ENCODE measurements around the gene PRDM7. TPM values are rescaled to one million over a fixed set of nuclear protein-coding genes. Genes with fewer than 3 reads are reported as not detected.

The PRDM7 gene
- total RNA-seq, 1 experiment from 2014 or later: not detected

DNA sequence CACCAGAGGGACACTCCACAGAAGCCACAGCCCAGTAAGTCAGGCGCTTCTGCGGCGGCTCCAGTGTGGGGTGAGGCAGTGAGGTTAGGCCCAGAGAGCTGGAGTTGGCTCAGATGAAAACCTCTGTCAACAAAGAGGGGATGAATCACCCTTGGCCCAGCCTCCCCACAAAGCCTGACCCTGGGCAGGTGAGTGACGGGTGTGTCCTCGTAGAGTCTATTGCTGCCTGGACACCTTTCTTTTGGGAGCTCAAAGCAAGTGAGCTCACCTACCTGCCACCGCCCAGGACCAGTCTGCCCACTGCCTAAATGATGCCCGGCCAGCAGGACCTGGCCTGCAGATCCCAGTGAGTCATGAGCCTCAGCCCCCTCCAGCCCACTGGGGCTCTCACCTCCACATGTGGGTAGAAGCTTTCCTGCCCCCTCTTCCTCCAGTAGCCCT lies 33.0 kb downstream of the PRDM7 start:
- CTCF ChIA-PET: interaction anchor here (0.9 kb wide), 1 partner anchor 38 kb away, joined by 4 read pairs; no protein-coding TSS in a partner anchor
- peaks cover 54% of the 10 kb centered on the region for H3K36me3 Mint-ChIP-seq (ENCODE audit: insufficient read depth, unreplicated experiment)
- DNase-seq: peak; percentile 68 to 75
- BruUV-seq (replicated peaks): TSS peak; percentile 26
- TF ChIP-seq, protein P1, sequence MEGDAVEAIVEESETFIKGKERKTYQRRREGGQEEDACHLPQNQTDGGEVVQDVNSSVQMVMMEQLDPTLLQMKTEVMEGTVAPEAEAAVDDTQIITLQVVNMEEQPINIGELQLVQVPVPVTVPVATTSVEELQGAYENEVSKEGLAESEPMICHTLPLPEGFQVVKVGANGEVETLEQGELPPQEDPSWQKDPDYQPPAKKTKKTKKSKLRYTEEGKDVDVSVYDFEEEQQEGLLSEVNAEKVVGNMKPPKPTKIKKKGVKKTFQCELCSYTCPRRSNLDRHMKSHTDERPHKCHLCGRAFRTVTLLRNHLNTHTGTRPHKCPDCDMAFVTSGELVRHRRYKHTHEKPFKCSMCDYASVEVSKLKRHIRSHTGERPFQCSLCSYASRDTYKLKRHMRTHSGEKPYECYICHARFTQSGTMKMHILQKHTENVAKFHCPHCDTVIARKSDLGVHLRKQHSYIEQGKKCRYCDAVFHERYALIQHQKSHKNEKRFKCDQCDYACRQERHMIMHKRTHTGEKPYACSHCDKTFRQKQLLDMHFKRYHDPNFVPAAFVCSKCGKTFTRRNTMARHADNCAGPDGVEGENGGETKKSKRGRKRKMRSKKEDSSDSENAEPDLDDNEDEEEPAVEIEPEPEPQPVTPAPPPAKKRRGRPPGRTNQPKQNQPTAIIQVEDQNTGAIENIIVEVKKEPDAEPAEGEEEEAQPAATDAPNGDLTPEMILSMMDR (IDR thresholded peaks at IDR 0.05; ENCODE audit: insufficient read depth in 1 of 2, low read depth in 1 of 2, low read length in 1 of 2, severe bottlenecking in 1 of 2, unreplicated experiment in 1 of 2): no peak
- intact Hi-C loops (cut with micrococcal nuclease; ENCODE audit: unreplicated experiment): no loop called here
- H3K27ac Mint-ChIP-seq (ENCODE audit: unreplicated experiment): peak overlapping the region; percentile 85
- peaks cover 21% of the 10 kb centered on the region for H3K4me1 Mint-ChIP-seq (ENCODE audit: low read depth, unreplicated experiment)
- Histone ChIP-seq H3K9me3 (no peaks in the 10 kb centered on the region), H3K27me3 (replicated peaks; ENCODE audit: control insufficient read depth, insufficient read depth, low read length) (no peaks in the 10 kb centered on the region), H3K36me3 (ENCODE audit: control insufficient read depth, insufficient read depth, low read length) (peaks cover 10% of the 10 kb centered on the region), H3K4me1 (peaks cover 21% of the 10 kb centered on the region), H3K4me3 (ENCODE audit: low read depth, low read length) (no peak overlapping the region)
- POLR2A ChIA-PET: no interaction called here
- H3K4me3 Mint-ChIP-seq (ENCODE audit: unreplicated experiment): peak overlapping the region; percentile 49
- no peaks in the 10 kb centered on the region for H3K9me3 Mint-ChIP-seq (ENCODE audit: unreplicated experiment)
- H3K27me3 Mint-ChIP-seq (ENCODE audit: insufficient read depth, unreplicated experiment): no peaks in the 10 kb centered on the region

DNA sequence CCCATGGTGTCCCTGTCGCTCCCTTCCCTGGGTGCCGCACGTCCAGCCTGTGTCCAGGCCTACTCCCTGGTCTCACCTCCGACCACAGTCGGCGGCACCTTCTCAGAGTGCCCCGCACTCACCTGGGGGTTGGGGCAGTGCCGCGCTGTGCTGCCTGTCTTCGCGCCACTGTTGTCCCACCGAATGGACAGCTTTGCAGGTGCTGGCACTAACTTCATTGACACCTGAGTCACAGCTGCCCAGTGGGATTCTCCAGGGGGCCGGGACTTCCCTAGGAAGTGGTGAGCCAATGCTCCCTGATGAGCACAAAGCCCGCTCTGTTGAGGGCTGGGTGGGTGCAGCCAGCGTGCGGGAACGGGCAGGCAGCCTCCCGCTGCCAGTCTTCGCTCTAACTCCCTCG lies 33.6 kb downstream of the PRDM7 start:
- intact Hi-C loops (cut with micrococcal nuclease; ENCODE audit: unreplicated experiment): no loop called here
- no peak overlapping the region for H3K4me3 ChIP-seq (ENCODE audit: low read depth, low read length)
- no peaks in the 10 kb centered on the region for H3K27me3 ChIP-seq (replicated peaks; ENCODE audit: control insufficient read depth, insufficient read depth, low read length)
- Mint-ChIP-seq H3K4me3 (ENCODE audit: unreplicated experiment) (peak overlapping the region; percentile 49), H3K9me3 (ENCODE audit: unreplicated experiment) (no peaks in the 10 kb centered on the region), H3K27me3 (ENCODE audit: insufficient read depth, unreplicated experiment) (no peaks in the 10 kb centered on the region), H3K4me1 (ENCODE audit: low read depth, unreplicated experiment) (peaks cover 21% of the 10 kb centered on the region), H3K27ac (ENCODE audit: unreplicated experiment) (peak overlapping the region; percentile 85), H3K36me3 (ENCODE audit: insufficient read depth, unreplicated experiment) (peaks cover 59% of the 10 kb centered on the region)
- H3K9me3 ChIP-seq: no peaks in the 10 kb centered on the region
- no peak for DNase-seq
- peaks cover 21% of the 10 kb centered on the region for H3K4me1 ChIP-seq
- TF ChIP-seq, protein P1 (IDR thresholded peaks at IDR 0.05; ENCODE audit: insufficient read depth in 1 of 2, low read depth in 1 of 2, low read length in 1 of 2, severe bottlenecking in 1 of 2, unreplicated experiment in 1 of 2): no peak
- POLR2A ChIA-PET: no interaction called here
- BruUV-seq (replicated peaks): no TSS peak
- H3K36me3 ChIP-seq (ENCODE audit: control insufficient read depth, insufficient read depth, low read length): peaks cover 10% of the 10 kb centered on the region
- CTCF ChIA-PET: interaction anchor here (0.9 kb wide), 1 partner anchor 39 kb away, joined by 4 read pairs; no protein-coding TSS in a partner anchor

DNA sequence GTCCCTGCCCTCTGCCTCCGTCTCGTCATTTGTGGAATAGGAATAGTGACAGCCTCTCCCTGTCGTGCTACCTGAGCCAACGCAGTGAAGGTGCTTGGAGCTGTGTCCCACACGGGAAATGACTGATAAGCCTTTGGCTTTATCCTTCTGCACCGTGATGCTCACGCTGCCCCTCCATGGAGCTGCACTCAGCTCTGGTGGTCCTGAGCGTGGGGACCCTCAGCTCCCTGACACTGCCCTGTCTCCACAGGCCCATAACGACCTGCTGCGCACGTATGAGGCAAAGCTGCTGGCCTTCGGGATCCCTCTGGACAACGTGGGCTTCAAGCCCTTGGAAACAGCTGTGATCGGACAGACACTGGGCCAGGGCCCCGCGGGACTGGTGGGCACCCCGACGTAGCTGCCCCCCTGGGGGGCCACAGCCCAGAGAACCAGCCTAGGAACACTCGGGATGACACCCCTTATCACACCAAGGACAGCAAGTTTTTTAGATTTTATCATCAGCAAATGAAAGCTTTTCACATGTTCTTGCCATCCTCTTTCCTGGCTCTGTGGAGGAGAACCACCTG lies 34.1 kb downstream of the PRDM7 start:
- Mint-ChIP-seq H3K4me1 (ENCODE audit: low read depth, unreplicated experiment) (peaks cover 21% of the 10 kb centered on the region), H3K9me3 (ENCODE audit: unreplicated experiment) (no peaks in the 10 kb centered on the region), H3K4me3 (ENCODE audit: unreplicated experiment) (no peak overlapping the region), H3K36me3 (ENCODE audit: insufficient read depth, unreplicated experiment) (peaks cover 64% of the 10 kb centered on the region), H3K27me3 (ENCODE audit: insufficient read depth, unreplicated experiment) (no peaks in the 10 kb centered on the region), H3K27ac (ENCODE audit: unreplicated experiment) (peak overlapping the region; percentile 49)
- no peak overlapping the region for H3K4me3 ChIP-seq (ENCODE audit: low read depth, low read length)
- BruUV-seq (replicated peaks): no TSS peak
- H3K27me3 ChIP-seq (replicated peaks; ENCODE audit: control insufficient read depth, insufficient read depth, low read length): no peaks in the 10 kb centered on the region
- H3K36me3 ChIP-seq (ENCODE audit: control insufficient read depth, insufficient read depth, low read length): peaks cover 10% of the 10 kb centered on the region
- intact Hi-C loops (cut with micrococcal nuclease; ENCODE audit: unreplicated experiment): no loop called here
- ChIA-PET CTCF (no interaction called here), POLR2A (no interaction called here)
- peaks cover 21% of the 10 kb centered on the region for H3K4me1 ChIP-seq
- no peak for DNase-seq
- TF ChIP-seq, protein P1 (IDR thresholded peaks at IDR 0.05; ENCODE audit: insufficient read depth in 1 of 2, low read depth in 1 of 2, low read length in 1 of 2, severe bottlenecking in 1 of 2, unreplicated experiment in 1 of 2): no peak
- H3K9me3 ChIP-seq: no peaks in the 10 kb centered on the region

All from Caco-2 (cell line).